ENCODE data around the gene FUT1.

GRCh38 chr19:48768994-48769713 is 16.7 kb upstream of the FUT1 start:
- TF ChIP-seq POLR2AphosphoS5 (IDR thresholded peaks at IDR 0.05) (no peak), POLR2A (IDR thresholded peaks at IDR 0.05; ENCODE audit: low read depth) (no peak)
- TF ChIP-seq, protein P1, sequence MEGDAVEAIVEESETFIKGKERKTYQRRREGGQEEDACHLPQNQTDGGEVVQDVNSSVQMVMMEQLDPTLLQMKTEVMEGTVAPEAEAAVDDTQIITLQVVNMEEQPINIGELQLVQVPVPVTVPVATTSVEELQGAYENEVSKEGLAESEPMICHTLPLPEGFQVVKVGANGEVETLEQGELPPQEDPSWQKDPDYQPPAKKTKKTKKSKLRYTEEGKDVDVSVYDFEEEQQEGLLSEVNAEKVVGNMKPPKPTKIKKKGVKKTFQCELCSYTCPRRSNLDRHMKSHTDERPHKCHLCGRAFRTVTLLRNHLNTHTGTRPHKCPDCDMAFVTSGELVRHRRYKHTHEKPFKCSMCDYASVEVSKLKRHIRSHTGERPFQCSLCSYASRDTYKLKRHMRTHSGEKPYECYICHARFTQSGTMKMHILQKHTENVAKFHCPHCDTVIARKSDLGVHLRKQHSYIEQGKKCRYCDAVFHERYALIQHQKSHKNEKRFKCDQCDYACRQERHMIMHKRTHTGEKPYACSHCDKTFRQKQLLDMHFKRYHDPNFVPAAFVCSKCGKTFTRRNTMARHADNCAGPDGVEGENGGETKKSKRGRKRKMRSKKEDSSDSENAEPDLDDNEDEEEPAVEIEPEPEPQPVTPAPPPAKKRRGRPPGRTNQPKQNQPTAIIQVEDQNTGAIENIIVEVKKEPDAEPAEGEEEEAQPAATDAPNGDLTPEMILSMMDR (IDR thresholded peaks at IDR 0.05), result no peak
